Gastrocnemius medialis (tissue), 4 donors: ENCODE measurements around the gene SCGN.

ENCODE experiments used
- CTCF ChIP-seq, 5 experiments: fragments of 450-650 bp in 3 of 5; fragments of 200-600 bp in 2 of 5; sonication (generic) in 2 of 5; IDR thresholded peaks in 4 of 5; conservative IDR thresholded peaks in 1 of 5; 1 replicate in 4 of 5; 2 replicates in 1 of 5; pipeline ENCODE4 v1.5.1; 2016 to 2019; ENCODE audit warnings: antibody characterized with exemption in 5 of 5, mild to moderate bottlenecking in 3 of 5, moderate library complexity in 3 of 5
- POLR2A ChIP-seq, 2 donors: fragments of 450-650 bp; IDR thresholded peaks; one replicate each; pipeline ENCODE4 v1.6.1; 2017; ENCODE audit warnings: antibody characterized with exemption in 2 of 2, mild to moderate bottlenecking in 2 of 2, moderate library complexity in 2 of 2

GRCh38 chr6:25627001-25627400, 25.0 kb upstream of the SCGN start:
- TF ChIP-seq CTCF (IDR thresholded peaks at IDR 0.05 in 4 of 5, conservative IDR thresholded peaks at IDR 0.05 in 1 of 5) (no peak), POLR2A (IDR thresholded peaks at IDR 0.05) (no peak)
